Neural cell (in vitro differentiated cells): Measurements from ENCODE around the gene ADCYAP1.

Experiments used
- EP300 ChIP-seq: fragments of 450-650 bp; conservative IDR thresholded peaks from 2 replicates; pipeline ENCODE4 v1.6.1; 2014; ENCODE audit warnings: antibody characterized with exemption, mild to moderate bottlenecking, moderate library complexity; ENCODE audit not compliant: poor library complexity, severe bottlenecking
- EZH2 ChIP-seq: fragments of 200-600, 300-800 bp; shearing (Covaris generic), sonication (generic); IDR thresholded peaks from 2 replicates; pipeline ENCODE4 v1.6.1; 2014; ENCODE audit warnings: antibody characterized with exemption, low read length, borderline replicate concordance, mild to moderate bottlenecking; ENCODE audit not compliant: insufficient read depth, poor library complexity, severe bottlenecking
- MXI1 ChIP-seq: fragments of 450-650 bp; conservative IDR thresholded peaks from 2 replicates; pipeline ENCODE4 v1.6.1; 2014; ENCODE audit warnings: antibody characterized with exemption, mild to moderate bottlenecking; ENCODE audit not compliant: poor library complexity, severe bottlenecking
- POLR2AphosphoS5 ChIP-seq: IDR thresholded peaks from 2 replicates; pipeline ENCODE4 v1.6.1; 2012
- SMC3 ChIP-seq: fragments of 450-650 bp; conservative IDR thresholded peaks from 2 replicates; pipeline ENCODE4 v1.6.1; 2014; ENCODE audit warnings: antibody characterized with exemption, mild to moderate bottlenecking, moderate library complexity; ENCODE audit not compliant: poor library complexity
- TAF1 ChIP-seq: IDR thresholded peaks from 2 replicates; pipeline ENCODE4 v1.6.1; 2012; ENCODE audit warnings: low read depth
- TF ChIP-seq, protein P1 (sequence below): fragments of 450-650 bp; IDR thresholded peaks from 2 replicates; pipeline ENCODE4 v1.5.1; 2014; ENCODE audit warnings: antibody characterized with exemption, mild to moderate bottlenecking, moderate library complexity; ENCODE audit not compliant: poor library complexity, severe bottlenecking
- TF ChIP-seq, protein P2 (sequence below): IDR thresholded peaks from 2 replicates; pipeline ENCODE4 v1.6.1; 2012; ENCODE audit warnings: borderline replicate concordance

DNA sequence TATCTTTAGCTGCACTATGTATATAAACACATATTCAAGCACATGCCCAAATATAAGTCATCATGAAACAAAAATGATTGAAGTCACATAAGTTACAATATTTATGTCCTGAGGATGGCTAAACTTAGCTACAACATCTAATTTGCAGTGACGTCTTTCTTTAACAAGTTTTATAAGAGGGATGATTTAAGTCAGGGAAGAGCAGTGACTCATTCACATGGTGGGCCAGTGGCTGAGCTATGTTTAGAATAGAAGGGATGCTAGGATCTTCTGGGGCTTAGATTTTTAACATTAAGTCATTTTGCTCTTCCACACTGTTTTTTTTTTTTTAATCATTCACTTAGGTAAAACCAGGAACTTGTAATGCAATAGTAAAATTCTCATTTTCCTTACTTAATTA is 22.3 kb downstream of the ADCYAP1 start:
- TF ChIP-seq, protein P1, sequence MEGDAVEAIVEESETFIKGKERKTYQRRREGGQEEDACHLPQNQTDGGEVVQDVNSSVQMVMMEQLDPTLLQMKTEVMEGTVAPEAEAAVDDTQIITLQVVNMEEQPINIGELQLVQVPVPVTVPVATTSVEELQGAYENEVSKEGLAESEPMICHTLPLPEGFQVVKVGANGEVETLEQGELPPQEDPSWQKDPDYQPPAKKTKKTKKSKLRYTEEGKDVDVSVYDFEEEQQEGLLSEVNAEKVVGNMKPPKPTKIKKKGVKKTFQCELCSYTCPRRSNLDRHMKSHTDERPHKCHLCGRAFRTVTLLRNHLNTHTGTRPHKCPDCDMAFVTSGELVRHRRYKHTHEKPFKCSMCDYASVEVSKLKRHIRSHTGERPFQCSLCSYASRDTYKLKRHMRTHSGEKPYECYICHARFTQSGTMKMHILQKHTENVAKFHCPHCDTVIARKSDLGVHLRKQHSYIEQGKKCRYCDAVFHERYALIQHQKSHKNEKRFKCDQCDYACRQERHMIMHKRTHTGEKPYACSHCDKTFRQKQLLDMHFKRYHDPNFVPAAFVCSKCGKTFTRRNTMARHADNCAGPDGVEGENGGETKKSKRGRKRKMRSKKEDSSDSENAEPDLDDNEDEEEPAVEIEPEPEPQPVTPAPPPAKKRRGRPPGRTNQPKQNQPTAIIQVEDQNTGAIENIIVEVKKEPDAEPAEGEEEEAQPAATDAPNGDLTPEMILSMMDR = no peak
- TF ChIP-seq MXI1 (no peak), POLR2AphosphoS5 (no peak), EZH2 (no peak), EP300 (no peak), SMC3 (no peak), TAF1 (no peak)
- TF ChIP-seq, protein P2, sequence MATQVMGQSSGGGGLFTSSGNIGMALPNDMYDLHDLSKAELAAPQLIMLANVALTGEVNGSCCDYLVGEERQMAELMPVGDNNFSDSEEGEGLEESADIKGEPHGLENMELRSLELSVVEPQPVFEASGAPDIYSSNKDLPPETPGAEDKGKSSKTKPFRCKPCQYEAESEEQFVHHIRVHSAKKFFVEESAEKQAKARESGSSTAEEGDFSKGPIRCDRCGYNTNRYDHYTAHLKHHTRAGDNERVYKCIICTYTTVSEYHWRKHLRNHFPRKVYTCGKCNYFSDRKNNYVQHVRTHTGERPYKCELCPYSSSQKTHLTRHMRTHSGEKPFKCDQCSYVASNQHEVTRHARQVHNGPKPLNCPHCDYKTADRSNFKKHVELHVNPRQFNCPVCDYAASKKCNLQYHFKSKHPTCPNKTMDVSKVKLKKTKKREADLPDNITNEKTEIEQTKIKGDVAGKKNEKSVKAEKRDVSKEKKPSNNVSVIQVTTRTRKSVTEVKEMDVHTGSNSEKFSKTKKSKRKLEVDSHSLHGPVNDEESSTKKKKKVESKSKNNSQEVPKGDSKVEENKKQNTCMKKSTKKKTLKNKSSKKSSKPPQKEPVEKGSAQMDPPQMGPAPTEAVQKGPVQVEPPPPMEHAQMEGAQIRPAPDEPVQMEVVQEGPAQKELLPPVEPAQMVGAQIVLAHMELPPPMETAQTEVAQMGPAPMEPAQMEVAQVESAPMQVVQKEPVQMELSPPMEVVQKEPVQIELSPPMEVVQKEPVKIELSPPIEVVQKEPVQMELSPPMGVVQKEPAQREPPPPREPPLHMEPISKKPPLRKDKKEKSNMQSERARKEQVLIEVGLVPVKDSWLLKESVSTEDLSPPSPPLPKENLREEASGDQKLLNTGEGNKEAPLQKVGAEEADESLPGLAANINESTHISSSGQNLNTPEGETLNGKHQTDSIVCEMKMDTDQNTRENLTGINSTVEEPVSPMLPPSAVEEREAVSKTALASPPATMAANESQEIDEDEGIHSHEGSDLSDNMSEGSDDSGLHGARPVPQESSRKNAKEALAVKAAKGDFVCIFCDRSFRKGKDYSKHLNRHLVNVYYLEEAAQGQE = no peak
